GM21786 (cell line): ENCODE data around the gene ARMC5.
"Not testable (repeated sequence)": the region's sequence is repeated elsewhere in the genome, so short reads cannot be mapped to it uniquely, and the experiment has no call there.

Source experiments
- ATAC-seq: cut with Tn5 transposase; IDR thresholded peaks from one replicate; pipeline ENCODE4 v1.9.1; 2021; ENCODE audit not compliant: unreplicated experiment

ARMC5 gene

DNA sequence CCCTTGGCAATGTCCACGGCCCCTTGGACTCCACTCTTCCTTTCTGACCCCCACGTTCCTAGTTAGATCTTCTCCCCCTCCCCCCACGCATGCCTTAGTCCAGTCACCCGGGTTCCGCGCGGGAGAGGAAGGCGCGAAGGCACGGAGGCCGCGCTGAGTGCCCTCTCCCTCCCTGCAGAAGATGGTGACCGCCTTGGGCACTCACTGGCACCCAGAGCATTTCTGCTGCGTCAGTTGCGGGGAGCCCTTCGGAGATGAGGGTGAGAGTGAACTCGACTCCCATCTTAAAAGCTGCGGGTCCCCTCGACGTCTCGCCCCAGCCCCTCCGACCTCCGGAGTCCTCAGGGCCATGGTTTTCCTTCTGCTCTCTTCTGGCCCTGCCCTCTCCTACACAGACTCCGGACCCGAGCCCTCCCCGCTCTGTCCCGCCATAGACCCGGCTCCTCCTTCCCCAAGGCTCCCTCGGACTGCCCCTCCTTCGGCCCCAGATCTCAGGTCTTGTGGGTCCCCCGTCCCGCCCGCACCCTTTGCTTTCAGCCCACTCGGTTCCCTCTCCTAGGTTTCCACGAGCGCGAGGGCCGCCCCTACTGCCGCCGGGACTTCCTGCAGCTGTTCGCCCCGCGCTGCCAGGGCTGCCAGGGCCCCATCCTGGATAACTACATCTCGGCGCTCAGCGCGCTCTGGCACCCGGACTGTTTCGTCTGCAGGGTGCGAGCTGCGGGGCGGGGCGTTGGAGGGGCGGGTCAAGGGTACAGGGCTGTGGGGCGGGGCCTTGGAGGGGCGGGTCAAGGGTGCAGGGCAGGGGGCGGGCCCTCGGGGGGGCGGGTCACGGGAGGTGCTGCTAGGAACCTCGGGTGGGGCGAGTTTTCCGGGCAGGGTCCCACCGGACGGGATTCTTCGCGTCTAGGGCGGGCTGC lies 17.3 kb downstream of the ARMC5 start:
- peak; percentile 43 for ATAC-seq

DNA sequence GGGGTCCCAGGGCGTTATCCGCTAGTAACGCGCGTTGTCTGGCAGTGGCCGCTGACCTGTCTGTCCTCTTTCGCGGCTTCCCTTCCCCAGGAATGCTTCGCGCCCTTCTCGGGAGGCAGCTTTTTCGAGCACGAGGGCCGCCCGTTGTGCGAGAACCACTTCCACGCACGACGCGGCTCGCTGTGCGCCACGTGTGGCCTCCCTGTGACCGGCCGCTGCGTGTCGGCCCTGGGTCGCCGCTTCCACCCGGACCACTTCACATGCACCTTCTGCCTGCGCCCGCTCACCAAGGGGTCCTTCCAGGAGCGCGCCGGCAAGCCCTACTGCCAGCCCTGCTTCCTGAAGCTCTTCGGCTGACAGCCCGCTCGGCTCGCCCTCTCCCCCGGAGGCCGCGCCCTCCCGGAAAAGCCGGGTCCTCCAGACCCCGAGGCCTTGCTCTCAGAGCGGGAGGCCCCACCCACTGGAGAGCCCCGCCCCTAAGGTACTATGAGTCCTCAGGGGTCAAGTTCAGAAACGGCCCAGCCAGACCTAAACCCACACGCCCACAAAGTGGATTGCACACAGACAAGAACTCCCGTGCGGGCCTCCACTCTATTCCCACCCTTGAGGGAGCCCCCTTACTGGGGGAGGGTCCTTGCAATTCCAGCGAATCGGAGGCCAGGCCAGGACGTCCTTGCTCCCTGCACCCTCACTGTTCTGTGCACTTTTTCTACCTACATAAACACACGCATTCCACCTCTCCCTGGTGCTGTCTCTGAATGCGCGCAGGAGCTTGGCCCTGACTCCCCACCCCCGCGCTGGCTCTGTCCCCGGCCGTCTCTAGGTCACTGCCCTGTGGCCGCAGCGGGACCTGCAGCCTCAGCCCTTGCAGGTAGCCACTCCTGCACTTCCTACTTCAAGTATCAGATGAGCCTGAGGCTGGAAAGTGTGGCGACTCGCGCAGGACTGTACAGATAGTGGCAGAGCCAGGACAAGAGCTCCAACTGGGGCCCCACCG lies 18.2 kb downstream of the ARMC5 start:
- ATAC-seq = peak; percentile 26

- no peak for ATAC-seq
These were observed 19.7 kb downstream of the ARMC5 start for GRCh38 chr16:31478956-31479355.

- no peak for ATAC-seq
These were observed 20.4 kb downstream of the ARMC5 start for GRCh38 chr16:31479751-31480150.

DNA sequence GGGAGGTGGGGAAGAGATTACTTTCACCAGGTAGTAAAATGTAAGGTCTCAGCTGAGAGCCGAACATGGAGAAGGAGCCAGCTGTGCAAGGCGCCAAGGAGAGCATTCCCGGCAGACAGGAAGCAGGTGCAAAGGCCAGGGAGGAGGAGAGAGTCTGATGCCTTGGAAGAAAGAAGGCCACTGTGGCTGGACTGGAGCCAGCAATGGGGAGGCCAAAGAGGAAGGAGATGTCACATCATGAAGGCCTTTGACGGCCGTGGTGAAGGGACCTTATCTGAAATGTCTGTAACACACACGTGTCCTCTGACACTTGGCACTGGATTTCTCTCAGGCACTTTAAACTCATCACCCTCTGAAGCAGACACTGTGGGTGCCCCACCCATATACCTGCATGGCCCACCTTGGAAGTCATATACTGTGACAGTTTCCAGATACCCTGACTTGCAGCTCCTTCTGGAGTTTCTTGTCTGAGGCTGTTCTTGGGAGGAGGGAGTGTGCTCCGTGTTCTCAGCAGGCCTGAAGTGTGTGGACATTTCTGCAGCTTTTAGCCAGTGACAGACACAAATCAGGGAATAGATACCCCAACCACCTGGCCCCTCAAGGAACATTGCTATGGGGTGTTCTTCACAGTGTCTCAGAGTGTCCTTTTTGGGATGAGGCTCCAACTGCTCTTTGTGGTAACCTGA lies 21.7 kb downstream of the ARMC5 start:
- ATAC-seq = no peak

DNA sequence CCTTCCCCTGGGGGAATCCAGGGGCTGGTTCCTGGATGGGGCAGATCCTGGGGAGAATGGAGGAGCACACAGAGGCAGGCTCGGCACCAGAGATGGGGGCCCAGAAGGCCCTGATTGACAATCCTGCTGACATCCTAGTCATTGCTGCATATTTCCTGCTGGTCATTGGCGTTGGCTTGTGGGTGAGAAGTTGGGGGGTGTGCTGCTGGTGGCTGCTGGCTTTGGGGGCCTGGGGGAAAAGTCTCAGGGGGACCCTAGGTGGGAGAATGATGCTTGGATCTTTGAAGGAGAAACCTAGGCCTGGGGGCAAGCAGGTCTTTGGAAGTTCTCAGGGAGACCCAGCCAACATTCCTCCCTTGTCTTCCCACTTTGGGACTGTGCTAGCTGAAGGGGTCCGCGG lies 23.8 kb downstream of the ARMC5 start, which contains the start of gene SLC5A2:
Gene SLC5A2, plus strand, starts transcription at position 43 of the 400 bp plus-strand sequence. Its CDS starts 14 bp downstream, at position 57.
- ATAC-seq = no peak

- not testable (repeated sequence) for ATAC-seq
These were observed 24.7 kb downstream of the ARMC5 start for GRCh38 chr16:31484048-31484447.

GRCh38 chr16:31484491-31485171 lies 25.3 kb downstream of the ARMC5 start:
- ATAC-seq = no peak

DNA sequence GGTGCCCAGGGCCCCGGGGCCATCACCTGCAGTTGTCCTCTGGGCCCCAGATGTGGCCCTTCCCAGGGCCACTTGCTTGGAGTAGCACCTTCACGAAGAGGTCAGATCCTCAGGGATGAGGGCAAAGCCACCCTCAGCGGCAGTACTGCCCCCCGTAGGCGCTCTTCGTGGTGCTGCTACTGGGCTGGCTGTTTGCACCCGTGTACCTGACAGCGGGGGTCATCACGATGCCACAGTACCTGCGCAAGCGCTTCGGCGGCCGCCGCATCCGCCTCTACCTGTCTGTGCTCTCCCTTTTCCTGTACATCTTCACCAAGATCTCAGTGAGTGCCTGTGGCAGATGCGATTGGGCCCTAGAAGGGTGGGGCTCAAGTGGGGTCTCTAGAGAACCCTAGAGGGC lies 26.3 kb downstream of the ARMC5 start:
- ATAC-seq = no peak

DNA sequence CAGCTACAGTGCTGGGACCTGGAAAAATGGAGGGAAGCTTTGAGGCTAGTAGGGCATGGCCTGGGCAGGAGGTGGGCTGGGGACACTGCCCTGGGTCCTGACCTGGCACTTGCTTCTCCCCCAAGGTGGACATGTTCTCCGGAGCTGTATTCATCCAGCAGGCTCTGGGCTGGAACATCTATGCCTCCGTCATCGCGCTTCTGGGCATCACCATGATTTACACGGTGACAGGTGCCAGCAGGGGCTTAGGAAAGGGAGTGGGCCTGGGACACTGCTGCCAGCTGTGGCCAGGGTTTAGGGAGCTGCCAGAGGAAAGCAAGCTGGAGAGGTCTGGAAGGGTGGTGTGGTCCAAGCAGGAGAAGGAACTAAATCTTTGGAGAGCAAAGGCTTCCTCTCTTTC lies 26.7 kb downstream of the ARMC5 start:
- no peak for ATAC-seq

GRCh38 chr16:31487071-31487719 lies 27.9 kb downstream of the ARMC5 start:
- ATAC-seq = no peak

DNA sequence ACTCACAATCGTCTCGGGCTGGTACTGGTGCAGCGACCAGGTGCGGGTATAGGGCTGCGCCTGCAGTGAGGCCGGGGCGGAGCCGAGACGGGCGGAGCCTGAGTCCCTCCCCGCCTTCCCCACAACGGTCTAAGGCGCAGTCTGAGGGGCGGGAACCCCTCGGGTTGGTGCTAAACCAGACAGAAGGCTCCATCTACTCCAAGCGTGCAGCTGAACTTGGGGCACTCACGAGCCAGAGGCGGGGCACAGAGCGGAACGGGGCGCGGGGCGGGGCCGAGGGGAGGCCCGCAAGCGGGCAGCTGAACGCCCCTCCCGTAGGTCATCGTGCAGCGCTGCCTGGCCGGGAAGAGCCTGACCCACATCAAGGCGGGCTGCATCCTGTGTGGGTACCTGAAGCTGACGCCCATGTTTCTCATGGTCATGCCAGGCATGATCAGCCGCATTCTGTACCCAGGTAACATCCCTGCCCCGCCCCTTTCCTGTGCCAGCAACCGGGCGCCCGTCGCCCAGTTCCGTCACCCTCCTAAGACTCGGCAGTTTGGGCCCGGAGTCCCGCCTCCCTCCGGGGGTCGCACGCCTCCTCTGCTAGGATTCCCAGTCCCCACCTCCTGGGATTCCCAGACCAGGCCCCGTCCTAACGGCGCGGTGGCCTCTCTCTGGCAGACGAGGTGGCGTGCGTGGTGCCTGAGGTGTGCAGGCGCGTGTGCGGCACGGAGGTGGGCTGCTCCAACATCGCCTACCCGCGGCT lies 28.6 kb downstream of the ARMC5 start:
- peak; percentile 82 for ATAC-seq

- ATAC-seq = no peak
These were observed 29.4 kb downstream of the ARMC5 start for GRCh38 chr16:31488468-31489297.

GRCh38 chr16:31489298-31489564 lies 29.9 kb downstream of the ARMC5 start:
- ATAC-seq = no peak

GRCh38 chr16:31489616-31490584 lies 30.6 kb downstream of the ARMC5 start:
- ATAC-seq = no peak

GRCh38 chr16:31491778-31492418 lies 32.6 kb downstream of the ARMC5 start:
- ATAC-seq = no peak
